Peyer's patch (tissue), 4 donors: Measurements from ENCODE around the gene PLXNA2. TPM values are rescaled to one million over a fixed set of nuclear protein-coding genes. Genes with fewer than 3 reads are reported as not detected.

ENCODE experiments used
- DNase-seq, 3 donors: peaks; one replicate each; pipeline ENCODE4 v3.0.0-alpha.2; 2017 to 2019
- H3K27ac ChIP-seq, 4 donors: fragments of 200-600 bp; sonication (generic); one replicate each; pipeline ENCODE4 v1.5.1; 2016 to 2019
- H3K27me3 ChIP-seq, 2 donors: fragments of 200-600 bp; sonication (generic); one replicate each; pipeline ENCODE4 v1.5.1; 2019
- H3K36me3 ChIP-seq, 3 donors: fragments of 200-600 bp; sonication (generic); one replicate each; pipeline ENCODE4 v1.5.1; 2016 to 2019
- H3K4me1 ChIP-seq, 4 donors: fragments of 200-600 bp; sonication (generic); one replicate each; pipeline ENCODE4 v1.5.1; 2016 to 2019
- H3K4me3 ChIP-seq, 4 donors: fragments of 200-600 bp; sonication (generic); 1 replicate in 3 of 4; 2 replicates in 1 of 4; pipeline ENCODE4 v1.5.1; 2016 to 2019; ENCODE audit warnings: mild to moderate bottlenecking in 1 of 4
- H3K9me3 ChIP-seq, 4 donors: fragments of 200-600 bp; sonication (generic); one replicate each; pipeline ENCODE4 v1.5.1; 2016 to 2019; ENCODE audit warnings: mild to moderate bottlenecking in 1 of 4
- CTCF ChIP-seq, 6 experiments: fragments of 450-650 bp in 4 of 6; fragments of 200-600 bp in 2 of 6; sonication (generic) in 1 of 6; IDR thresholded peaks; one replicate each; pipeline ENCODE4 v1.5.1; 2017 to 2019; ENCODE audit warnings: antibody characterized with exemption in 6 of 6, mild to moderate bottlenecking in 3 of 6, moderate library complexity in 1 of 6
- POLR2A ChIP-seq, 2 donors: fragments of 450-650 bp; IDR thresholded peaks; one replicate each; pipeline ENCODE4 v1.5.1; 2017; ENCODE audit warnings: antibody characterized with exemption in 2 of 2, mild to moderate bottlenecking in 2 of 2, moderate library complexity in 2 of 2
- total RNA-seq, 4 donors: library from RNA; depleted of rRNA; stranded (reverse); fragments of >200 nt; gene quantifications; one replicate each; pipeline ENCODE4 v1.1.0, GENCODE V29; 2016

The PLXNA2 gene
- total RNA-seq, 4 donors from 2014 or later, result 51.5 to 70.2 (median 62.5) TPM

GRCh38 chr1:208162903-208163302 is 81.3 kb downstream of the PLXNA2 start:
- no peak overlapping the region for H3K4me3 ChIP-seq
- peak in 2 of 3 donors; percentile 67 to 84 for DNase-seq
- TF ChIP-seq CTCF (IDR thresholded peaks at IDR 0.05) (peak in 1 of 6 experiments; percentile 7), POLR2A (IDR thresholded peaks at IDR 0.05) (no peak)
- peak overlapping the region in 3 of 4 donors; percentile 9 to 93 (median 80) for H3K27ac ChIP-seq
- no peaks in the 10 kb centered on the region for H3K27me3 ChIP-seq
- peaks cover 0 to 60% (median 6%) of the 10 kb centered on the region in 4 donors for H3K4me1 ChIP-seq
- H3K36me3 ChIP-seq, result no peaks in the 10 kb centered on the region
- H3K9me3 ChIP-seq, result no peaks in the 10 kb centered on the region

- no peaks in the 10 kb centered on the region for H3K27me3 ChIP-seq
- H3K9me3 ChIP-seq, result no peaks in the 10 kb centered on the region
- no peaks in the 10 kb centered on the region for H3K36me3 ChIP-seq
- peak overlapping the region in 2 of 4 donors; percentile 80 to 93 for H3K27ac ChIP-seq
- H3K4me3 ChIP-seq, result no peak overlapping the region
- no peak for TF ChIP-seq CTCF (IDR thresholded peaks at IDR 0.05)
- no peak for TF ChIP-seq POLR2A (IDR thresholded peaks at IDR 0.05)
- DNase-seq, result no peak
- peaks cover 0 to 60% (median 6%) of the 10 kb centered on the region in 4 donors for H3K4me1 ChIP-seq
These were observed 82.4 kb downstream of the PLXNA2 start for GRCh38 chr1:208161656-208162375.

- Histone ChIP-seq H3K36me3 (no peaks in the 10 kb centered on the region), H3K27ac (no peak overlapping the region), H3K4me1 (peaks cover 0 to 60% (median 6%) of the 10 kb centered on the region in 4 donors), H3K9me3 (no peaks in the 10 kb centered on the region), H3K4me3 (no peak overlapping the region), H3K27me3 (no peaks in the 10 kb centered on the region)
- TF ChIP-seq CTCF (IDR thresholded peaks at IDR 0.05), result no peak
- TF ChIP-seq POLR2A (IDR thresholded peaks at IDR 0.05), result no peak
- no peak for DNase-seq
These were observed 83.2 kb downstream of the PLXNA2 start for GRCh38 chr1:208161005-208161404.

DNA sequence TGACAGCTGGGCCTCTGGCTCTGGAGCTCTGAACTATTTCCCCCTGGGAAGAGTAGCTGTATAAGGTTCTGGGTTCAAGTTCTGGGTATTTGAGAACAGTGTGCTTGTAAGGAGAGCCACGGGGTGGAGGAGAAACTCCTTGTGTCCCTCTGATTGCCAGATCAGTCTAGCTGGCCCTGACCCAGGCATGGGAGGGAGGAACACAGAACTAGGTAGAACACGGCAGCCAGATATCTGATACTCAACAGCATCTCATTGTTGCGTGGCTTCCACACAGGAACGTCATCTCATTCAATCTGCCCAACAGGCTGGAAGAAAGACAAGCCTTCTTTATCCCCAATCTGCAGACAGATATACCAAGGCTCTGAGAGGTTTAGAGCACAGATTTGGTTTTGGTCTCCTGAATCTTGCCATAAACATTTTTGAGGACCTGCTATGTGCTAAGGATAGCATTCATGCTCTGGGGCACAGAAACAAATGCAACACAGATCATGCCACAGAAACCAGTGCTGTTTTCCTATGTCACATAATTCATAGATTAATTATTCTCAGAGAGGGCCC is 83.8 kb downstream of the PLXNA2 start:
- Histone ChIP-seq H3K36me3 (no peaks in the 10 kb centered on the region), H3K27ac (no peak overlapping the region), H3K4me3 (no peak overlapping the region), H3K27me3 (no peaks in the 10 kb centered on the region), H3K4me1 (peaks cover 0 to 62% (median 6%) of the 10 kb centered on the region in 4 donors), H3K9me3 (no peaks in the 10 kb centered on the region)
- DNase-seq, result no peak
- TF ChIP-seq POLR2A (IDR thresholded peaks at IDR 0.05) (no peak), CTCF (IDR thresholded peaks at IDR 0.05) (no peak)

DNA sequence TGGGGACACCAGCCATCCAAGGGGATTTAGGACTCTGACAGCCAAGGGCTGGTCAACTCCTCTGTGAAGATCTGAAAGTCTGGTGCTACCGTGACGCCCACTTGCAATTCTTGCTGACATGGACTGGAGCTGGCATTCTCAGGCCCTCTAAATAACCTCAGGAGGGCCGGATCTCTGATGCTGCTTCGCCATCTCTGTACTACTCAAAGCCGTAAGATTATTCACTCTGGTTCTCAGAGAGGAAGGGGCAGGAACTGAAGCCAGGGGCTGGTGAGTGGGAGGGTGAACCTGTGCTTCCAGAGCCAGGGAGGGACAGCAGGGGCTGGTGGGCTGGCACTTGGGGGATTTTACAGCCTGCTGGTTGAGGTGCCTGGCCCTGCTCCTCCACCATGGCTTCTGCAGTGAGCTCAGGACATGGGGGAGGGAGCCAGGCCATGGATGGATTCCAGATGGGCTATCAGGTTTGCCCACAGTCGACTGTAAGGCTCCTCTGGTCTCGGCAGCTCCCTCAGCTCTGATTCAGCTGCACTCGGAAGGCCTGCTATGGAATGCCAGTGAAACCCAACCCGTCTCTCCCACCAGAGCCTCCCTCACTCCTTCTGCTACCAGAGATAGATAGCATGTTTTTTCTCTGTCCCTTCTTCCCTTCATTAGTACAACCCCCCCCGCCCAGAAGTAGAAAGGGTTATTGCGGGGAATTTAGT is 84.5 kb downstream of the PLXNA2 start:
- H3K36me3 ChIP-seq, result no peaks in the 10 kb centered on the region
- no peak for TF ChIP-seq POLR2A (IDR thresholded peaks at IDR 0.05)
- no peak for TF ChIP-seq CTCF (IDR thresholded peaks at IDR 0.05)
- H3K27ac ChIP-seq, result peak overlapping the region in 2 of 4 donors; percentile 23 to 34
- no peak overlapping the region for H3K4me3 ChIP-seq
- H3K27me3 ChIP-seq, result no peaks in the 10 kb centered on the region
- no peak for DNase-seq
- peaks cover 0 to 68% (median 6%) of the 10 kb centered on the region in 4 donors for H3K4me1 ChIP-seq
- no peaks in the 10 kb centered on the region for H3K9me3 ChIP-seq
